ENCODE results near the gene NLRX1.
A peak's percentile ranks its signal among the peaks of the same experiment; 100 is the strongest.
"Not testable (repeated sequence)": the region's sequence is repeated elsewhere in the genome, so short reads cannot be mapped to it uniquely, and the experiment has no call there.

Gene NLRX1

GRCh38 chr11:119202554-119202953 is 34.0 kb downstream of the NLRX1 start:
- H3K27me3 Mint-ChIP-seq (ENCODE audit: low read depth) = no peaks in the 10 kb centered on the region
- no peak overlapping the region for H3K27ac Mint-ChIP-seq
- H3K36me3 Mint-ChIP-seq (ENCODE audit: low read depth) = peaks cover 1% of the 10 kb centered on the region
- H3K4me1 Mint-ChIP-seq (ENCODE audit: low read depth) = peaks cover 10% of the 10 kb centered on the region
- no peaks in the 10 kb centered on the region for H3K9me3 Mint-ChIP-seq
- H3K4me3 Mint-ChIP-seq = no peak overlapping the region

GRCh38 chr11:119204066-119204465 is 35.5 kb downstream of the NLRX1 start:
- no peaks in the 10 kb centered on the region for H3K9me3 Mint-ChIP-seq
- H3K4me1 Mint-ChIP-seq (ENCODE audit: low read depth) = peaks cover 18% of the 10 kb centered on the region
- H3K27ac Mint-ChIP-seq = no peak overlapping the region
- H3K4me3 Mint-ChIP-seq = no peak overlapping the region
- no peaks in the 10 kb centered on the region for H3K27me3 Mint-ChIP-seq (ENCODE audit: low read depth)
- H3K36me3 Mint-ChIP-seq (ENCODE audit: low read depth) = peaks cover 1% of the 10 kb centered on the region

GRCh38 chr11:119205080-119205479 is 36.6 kb downstream of the NLRX1 start:
- Mint-ChIP-seq H3K4me1 (ENCODE audit: low read depth) (peaks cover 24% of the 10 kb centered on the region), H3K9me3 (no peaks in the 10 kb centered on the region), H3K27ac (no peak overlapping the region), H3K27me3 (ENCODE audit: low read depth) (no peaks in the 10 kb centered on the region), H3K4me3 (peak overlapping the region; percentile 21), H3K36me3 (ENCODE audit: low read depth) (peaks cover 1% of the 10 kb centered on the region)

- Mint-ChIP-seq H3K4me3 (peak within 1 kb of the TSS; percentile 93), H3K4me1 (ENCODE audit: low read depth) (peaks cover 24% of the 10 kb centered on the region), H3K27ac (peak within 1 kb of the TSS; percentile 88), H3K36me3 (ENCODE audit: low read depth) (peaks cover 1% of the 10 kb centered on the region), H3K27me3 (ENCODE audit: low read depth) (no peaks in the 10 kb centered on the region), H3K9me3 (no peaks in the 10 kb centered on the region)
Observed at GRCh38 chr11:119205574-119206510, 37.3 kb downstream of the NLRX1 start, which contains the start of gene CBL. Gene CBL, plus strand, starts transcription at chr11:119206339. Its CDS starts 79 bp downstream, at chr11:119206418.

GRCh38 chr11:119206511-119207414 is 38.2 kb downstream of the NLRX1 start:
- H3K4me1 Mint-ChIP-seq (ENCODE audit: low read depth) = peaks cover 24% of the 10 kb centered on the region
- H3K27me3 Mint-ChIP-seq (ENCODE audit: low read depth) = no peaks in the 10 kb centered on the region
- no peaks in the 10 kb centered on the region for H3K9me3 Mint-ChIP-seq
- peaks cover 1% of the 10 kb centered on the region for H3K36me3 Mint-ChIP-seq (ENCODE audit: low read depth)
- H3K27ac Mint-ChIP-seq = peak overlapping the region; percentile 88
- H3K4me3 Mint-ChIP-seq = peak overlapping the region; percentile 93

GRCh38 chr11:119207415-119207960 is 39.0 kb downstream of the NLRX1 start:
- Mint-ChIP-seq H3K27me3 (ENCODE audit: low read depth) (no peaks in the 10 kb centered on the region), H3K9me3 (no peaks in the 10 kb centered on the region), H3K36me3 (ENCODE audit: low read depth) (peaks cover 1% of the 10 kb centered on the region), H3K4me3 (peak overlapping the region; percentile 93), H3K27ac (peak overlapping the region; percentile 88), H3K4me1 (ENCODE audit: low read depth) (peaks cover 24% of the 10 kb centered on the region)

GRCh38 chr11:119209186-119209585 is 40.7 kb downstream of the NLRX1 start:
- Mint-ChIP-seq H3K36me3 (ENCODE audit: low read depth) (peaks cover 4% of the 10 kb centered on the region), H3K4me3 (peak overlapping the region; percentile 34), H3K9me3 (no peaks in the 10 kb centered on the region), H3K27me3 (ENCODE audit: low read depth) (no peaks in the 10 kb centered on the region), H3K27ac (no peak overlapping the region), H3K4me1 (ENCODE audit: low read depth) (peaks cover 27% of the 10 kb centered on the region)

- Mint-ChIP-seq H3K27me3 (ENCODE audit: low read depth) (no peaks in the 10 kb centered on the region), H3K9me3 (no peaks in the 10 kb centered on the region), H3K36me3 (ENCODE audit: low read depth) (peaks cover 4% of the 10 kb centered on the region), H3K4me1 (ENCODE audit: low read depth) (peaks cover 30% of the 10 kb centered on the region), H3K27ac (no peak overlapping the region), H3K4me3 (no peak overlapping the region)
Observed at GRCh38 chr11:119210050-119210449, 41.5 kb downstream of the NLRX1 start.

GRCh38 chr11:119218141-119218878 is 49.8 kb downstream of the NLRX1 start:
- Mint-ChIP-seq H3K27ac (no peak overlapping the region), H3K4me3 (no peak overlapping the region), H3K4me1 (ENCODE audit: low read depth) (peaks cover 16% of the 10 kb centered on the region), H3K36me3 (ENCODE audit: low read depth) (no peaks in the 10 kb centered on the region), H3K9me3 (no peaks in the 10 kb centered on the region), H3K27me3 (ENCODE audit: low read depth) (no peaks in the 10 kb centered on the region)

GRCh38 chr11:119222308-119222707 is 53.8 kb downstream of the NLRX1 start:
- no peaks in the 10 kb centered on the region for H3K9me3 Mint-ChIP-seq
- H3K4me1 Mint-ChIP-seq (ENCODE audit: low read depth) = peaks cover 20% of the 10 kb centered on the region
- no peaks in the 10 kb centered on the region for H3K27me3 Mint-ChIP-seq (ENCODE audit: low read depth)
- H3K27ac Mint-ChIP-seq = peak overlapping the region; percentile 17
- no peak overlapping the region for H3K4me3 Mint-ChIP-seq
- H3K36me3 Mint-ChIP-seq (ENCODE audit: low read depth) = peaks cover 5% of the 10 kb centered on the region

GRCh38 chr11:119222891-119223290 is 54.4 kb downstream of the NLRX1 start:
- H3K4me1 Mint-ChIP-seq (ENCODE audit: low read depth) = peaks cover 20% of the 10 kb centered on the region
- H3K27ac Mint-ChIP-seq = no peak overlapping the region
- no peak overlapping the region for H3K4me3 Mint-ChIP-seq
- H3K27me3 Mint-ChIP-seq (ENCODE audit: low read depth) = no peaks in the 10 kb centered on the region
- H3K36me3 Mint-ChIP-seq (ENCODE audit: low read depth) = peaks cover 5% of the 10 kb centered on the region
- no peaks in the 10 kb centered on the region for H3K9me3 Mint-ChIP-seq

- no peak overlapping the region for H3K4me3 Mint-ChIP-seq
- no peak overlapping the region for H3K27ac Mint-ChIP-seq
- H3K4me1 Mint-ChIP-seq (ENCODE audit: low read depth) = peaks cover 19% of the 10 kb centered on the region
- H3K36me3 Mint-ChIP-seq (ENCODE audit: low read depth) = peaks cover 6% of the 10 kb centered on the region
- H3K27me3 Mint-ChIP-seq (ENCODE audit: low read depth) = no peaks in the 10 kb centered on the region
- H3K9me3 Mint-ChIP-seq = no peaks in the 10 kb centered on the region
Observed at GRCh38 chr11:119223856-119224255, 55.3 kb downstream of the NLRX1 start.

- Mint-ChIP-seq H3K4me1 (ENCODE audit: low read depth) (peaks cover 24% of the 10 kb centered on the region), H3K27ac (peak overlapping the region; percentile 70), H3K4me3 (peak overlapping the region; percentile 60), H3K36me3 (ENCODE audit: low read depth) (peaks cover 20% of the 10 kb centered on the region)
- not testable (repeated sequence) for H3K27me3 Mint-ChIP-seq (ENCODE audit: low read depth); H3K9me3 Mint-ChIP-seq
Observed at GRCh38 chr11:119228535-119229287, 60.2 kb downstream of the NLRX1 start.
